Activated T-cell treated with anti-CD3 and anti-CD28 coated beads for 4 hours (primary cell): ENCODE measurements around the gene ITGA5.

Experiments
- DNase-seq: peaks from one replicate; pipeline ENCODE4 v3.0.0-alpha.2; 2020

The ITGA5 gene

GRCh38 chr12:54429014-54429471, 10.0 kb upstream of the ITGA5 start:
- no peak for DNase-seq

DNA sequence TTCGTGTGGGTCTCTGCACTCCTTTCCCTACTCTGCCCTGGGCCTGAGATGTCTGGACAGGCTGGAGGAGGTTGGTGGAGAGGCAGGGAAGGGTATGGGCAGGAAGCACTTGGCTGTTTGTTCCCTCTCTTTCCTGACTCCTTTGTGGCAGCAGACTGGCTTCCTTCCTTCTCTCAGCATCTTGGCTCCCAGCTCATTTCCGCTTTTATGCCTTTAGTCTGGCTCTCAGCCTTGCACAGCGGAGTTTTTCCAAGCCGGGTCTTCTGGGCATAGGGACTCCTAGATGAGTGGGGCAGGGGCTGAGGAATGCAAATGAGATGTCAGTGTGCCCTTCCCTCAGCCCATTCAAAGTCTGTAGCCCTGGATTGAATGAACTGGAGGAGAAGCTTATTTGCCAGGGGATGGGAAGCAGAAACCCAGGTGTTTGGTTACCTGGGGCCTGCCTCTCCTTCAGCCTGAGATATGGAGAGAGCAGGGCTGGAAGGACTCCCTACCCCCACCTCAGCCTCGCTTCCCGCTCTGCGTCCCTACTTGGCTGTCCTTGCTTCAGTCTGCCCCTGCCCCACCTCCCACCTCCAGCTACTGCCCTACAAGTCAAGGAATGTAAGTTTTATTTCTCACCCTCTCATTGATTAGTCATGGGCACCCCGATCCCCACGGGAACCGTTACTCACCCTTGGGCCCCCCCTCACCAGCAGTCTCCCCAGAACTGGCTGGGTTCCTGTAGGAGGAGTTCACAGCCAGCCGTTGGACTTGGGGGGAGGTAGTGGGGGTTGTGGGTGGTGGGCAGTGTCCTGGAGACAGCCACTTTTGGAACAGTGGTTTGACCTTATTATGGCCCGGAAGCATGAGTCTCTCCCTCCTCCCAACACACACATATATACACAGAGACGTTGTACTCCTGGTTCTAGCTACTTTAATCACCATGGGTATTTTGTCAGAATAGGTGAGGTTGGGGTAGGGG, 9.3 kb upstream of the ITGA5 start:
- DNase-seq, result no peak

- DNase-seq, result no peak
Measured at GRCh38 chr12:54427106-54427505, 8.0 kb upstream of the ITGA5 start.

GRCh38 chr12:54426690-54427089, 7.6 kb upstream of the ITGA5 start:
- DNase-seq, result no peak

DNA sequence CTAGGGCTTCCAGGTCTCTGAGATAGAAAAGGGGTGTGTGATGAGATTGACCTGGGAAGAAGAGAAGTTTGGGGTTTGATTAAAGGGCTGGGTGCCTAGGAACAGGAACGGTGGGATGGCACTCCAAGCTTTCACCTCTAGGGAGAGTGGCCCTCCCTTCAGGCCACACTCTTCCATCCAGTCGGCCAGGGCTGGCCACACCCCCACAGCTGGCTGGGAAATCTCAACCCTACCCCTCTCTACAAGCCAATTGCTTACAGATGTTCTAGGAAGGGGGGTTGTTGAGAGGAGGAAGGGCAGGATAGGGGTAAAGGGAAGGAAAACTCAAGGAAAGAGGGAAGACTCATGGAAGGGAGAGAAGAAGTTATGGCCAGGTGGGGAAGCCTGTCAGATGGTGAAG, 6.6 kb upstream of the ITGA5 start:
- DNase-seq, result no peak

GRCh38 chr12:54424224-54424623, 5.2 kb upstream of the ITGA5 start:
- DNase-seq, result no peak

- no peak for DNase-seq
Measured at GRCh38 chr12:54423816-54424150, 4.7 kb upstream of the ITGA5 start.

GRCh38 chr12:54421879-54422250, 2.8 kb upstream of the ITGA5 start:
- DNase-seq, result no peak

- DNase-seq, result no peak
Measured at GRCh38 chr12:54421175-54421878, 2.3 kb upstream of the ITGA5 start.

DNA sequence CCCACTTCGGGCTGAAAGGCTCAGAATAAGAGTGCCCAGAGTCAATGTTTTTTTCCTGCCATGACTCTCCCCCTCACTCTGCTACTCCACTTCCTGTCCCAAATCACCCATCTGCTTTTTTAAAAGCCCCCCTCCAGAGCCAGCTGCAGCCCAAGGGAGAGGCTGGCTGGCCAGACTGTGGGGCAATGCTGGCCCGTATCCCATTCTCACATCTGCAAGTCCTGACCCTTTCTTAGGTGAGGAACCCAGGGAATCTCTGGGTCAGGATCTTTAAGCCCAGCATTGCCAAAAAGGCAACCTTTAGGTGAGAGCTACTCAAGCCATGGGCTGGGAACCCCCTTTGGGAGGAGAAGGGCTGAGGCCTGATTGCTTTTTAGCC, 1.7 kb upstream of the ITGA5 start:
- DNase-seq, result no peak

DNA sequence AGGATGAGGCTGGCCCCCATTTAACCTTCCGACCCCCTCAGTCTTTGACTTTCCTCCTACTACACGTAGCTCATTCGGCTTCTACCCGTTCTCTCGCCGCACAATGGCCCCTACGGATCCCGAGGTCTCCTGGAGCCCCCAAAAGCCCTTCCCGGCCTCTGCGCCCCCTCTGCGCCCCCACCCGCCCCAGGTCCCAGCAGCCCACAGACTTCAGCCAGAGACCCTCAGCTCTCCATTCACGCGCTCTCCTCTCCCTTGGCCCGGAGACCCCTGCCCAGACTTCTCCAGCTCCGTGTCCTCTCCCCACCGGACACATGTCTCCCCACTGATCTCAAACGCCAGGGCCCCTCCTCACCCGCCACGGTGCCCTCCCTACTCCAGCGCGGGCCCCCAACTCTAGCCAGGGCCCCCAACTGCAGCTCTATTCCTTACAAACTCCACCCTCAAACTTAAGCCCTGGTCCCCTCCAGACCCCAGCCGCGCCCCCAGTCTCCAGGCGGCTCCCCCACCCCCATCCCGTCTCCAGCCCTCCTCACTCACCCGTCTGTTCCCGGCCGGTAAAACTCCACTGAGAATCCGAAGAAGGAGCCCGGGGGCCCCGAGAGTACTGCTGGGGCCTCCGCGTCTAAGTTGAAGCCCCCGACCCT, 502 bp downstream of the ITGA5 start:
- no peak for DNase-seq

- DNase-seq, result no peak
Measured at GRCh38 chr12:54417712-54418440, 1.2 kb downstream of the ITGA5 start.

DNA sequence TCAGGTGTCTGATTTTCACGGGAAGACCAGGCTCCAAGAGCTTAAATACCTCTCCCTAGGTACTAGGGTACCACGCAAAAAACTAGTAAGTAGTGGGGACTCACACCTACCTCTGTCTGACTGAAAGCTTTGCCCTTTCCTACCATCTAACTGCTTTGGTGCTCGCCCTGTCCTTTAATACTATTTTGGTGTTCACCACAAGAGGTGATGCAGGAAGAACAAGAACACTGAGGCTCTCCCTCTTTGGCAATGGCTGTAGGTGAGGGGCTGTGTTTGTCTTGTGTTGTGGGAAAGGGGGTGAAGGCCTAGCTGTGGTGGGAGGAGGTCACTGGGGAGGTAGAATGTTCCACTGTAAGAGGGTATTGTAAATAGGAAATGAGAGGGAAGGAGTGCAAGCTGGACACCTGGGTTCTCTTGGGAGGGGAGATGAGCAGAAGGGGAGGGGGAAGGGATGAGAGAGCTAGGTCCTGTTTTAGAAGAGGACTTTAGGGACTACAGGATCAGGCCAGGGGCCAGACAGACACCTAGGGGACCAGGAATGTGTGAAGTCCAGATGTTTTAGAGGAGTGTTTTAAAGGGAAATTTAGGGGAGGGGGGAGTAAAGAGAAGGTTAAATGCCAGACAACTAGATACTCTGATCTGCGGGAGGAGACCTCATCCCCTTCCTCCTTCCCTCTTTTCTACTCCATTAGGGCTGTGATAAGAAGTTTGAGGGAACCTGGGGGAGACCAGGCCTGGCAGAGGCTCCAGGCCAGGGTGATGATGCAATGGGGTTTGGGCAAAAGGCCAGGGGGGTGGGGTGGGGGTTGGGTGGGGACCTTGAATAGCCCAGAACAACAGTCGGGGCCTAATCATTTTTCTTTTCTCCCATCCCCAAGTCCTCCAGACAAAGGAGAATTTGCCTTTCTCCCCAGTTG, 2.1 kb downstream of the ITGA5 start:
- DNase-seq, result no peak

GRCh38 chr12:54415221-54415929, 3.7 kb downstream of the ITGA5 start:
- no peak for DNase-seq

GRCh38 chr12:54413284-54414190, 5.5 kb downstream of the ITGA5 start:
- DNase-seq, result peak; percentile 63

GRCh38 chr12:54412786-54413185, 6.3 kb downstream of the ITGA5 start:
- no peak for DNase-seq

DNA sequence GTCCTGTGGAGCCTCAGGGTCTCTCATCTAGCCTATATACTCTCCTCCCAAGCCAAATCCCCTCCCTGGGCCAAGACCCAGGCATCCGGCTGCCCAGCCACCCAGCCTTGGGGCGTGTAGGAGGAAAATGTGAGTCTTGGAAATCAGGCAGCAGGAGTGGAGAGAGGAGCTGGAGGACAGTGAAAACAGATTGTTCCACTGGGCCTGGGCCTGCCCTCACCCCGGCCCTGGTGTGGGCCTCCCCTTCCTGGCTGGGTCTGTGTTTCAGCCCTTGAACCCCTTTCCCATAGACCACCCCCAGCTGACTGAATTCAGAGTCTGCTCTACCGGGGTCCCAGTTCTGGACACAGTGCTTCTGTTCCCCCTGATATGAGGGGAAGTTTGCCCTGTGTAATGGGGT, 6.7 kb downstream of the ITGA5 start:
- DNase-seq, result no peak

- DNase-seq, result no peak
Measured at GRCh38 chr12:54411391-54412241, 7.5 kb downstream of the ITGA5 start.

DNA sequence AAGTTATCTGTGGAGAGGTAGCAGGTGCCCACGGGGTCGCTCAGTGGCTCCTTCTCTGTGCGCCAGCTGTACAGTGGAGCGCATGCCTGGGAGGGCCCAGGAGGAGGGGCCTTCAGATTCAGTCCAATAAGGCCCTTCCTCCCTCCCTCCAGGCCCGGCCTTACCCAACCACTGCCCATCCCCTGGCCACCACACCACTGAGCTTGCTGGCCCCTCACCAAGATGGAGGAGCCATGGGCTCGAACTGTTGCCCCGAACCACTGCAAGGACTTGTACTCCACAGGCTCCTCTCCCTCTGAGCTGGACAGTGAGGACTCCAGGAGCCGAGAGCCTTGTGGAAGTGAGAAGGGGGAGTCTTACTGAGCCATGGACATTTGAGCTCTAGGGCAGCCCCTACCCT, 9.8 kb downstream of the ITGA5 start:
- DNase-seq, result no peak
